Tibial nerve (tissue), 4 donors: Measurements from ENCODE around the gene PLXNA1.

Source experiments
- EP300 ChIP-seq, 2 donors: sonication (generic); formaldehyde crosslinking; IDR thresholded peaks; one replicate each; pipeline ENCODE4 v1.6.1; 2017; ENCODE audit warnings: antibody characterized with exemption in 2 of 2, mild to moderate bottlenecking in 1 of 2
- POLR2A ChIP-seq, 2 donors: fragments of 450-650 bp; IDR thresholded peaks; one replicate each; pipeline ENCODE4 v1.6.1; 2017; ENCODE audit warnings: antibody characterized with exemption in 2 of 2, mild to moderate bottlenecking in 2 of 2, moderate library complexity in 2 of 2
- TF ChIP-seq, protein P1 (sequence below), 5 experiments: fragments of 200-600 bp in 3 of 5; fragments of 450-650 bp in 2 of 5; sonication (generic) in 3 of 5; IDR thresholded peaks; one replicate each; pipeline ENCODE4 v1.5.1; 2016 to 2019; ENCODE audit warnings: antibody characterized with exemption in 5 of 5, mild to moderate bottlenecking in 3 of 5, moderate library complexity in 2 of 5

- TF ChIP-seq EP300 (IDR thresholded peaks at IDR 0.05): no peak
- TF ChIP-seq, protein P1, sequence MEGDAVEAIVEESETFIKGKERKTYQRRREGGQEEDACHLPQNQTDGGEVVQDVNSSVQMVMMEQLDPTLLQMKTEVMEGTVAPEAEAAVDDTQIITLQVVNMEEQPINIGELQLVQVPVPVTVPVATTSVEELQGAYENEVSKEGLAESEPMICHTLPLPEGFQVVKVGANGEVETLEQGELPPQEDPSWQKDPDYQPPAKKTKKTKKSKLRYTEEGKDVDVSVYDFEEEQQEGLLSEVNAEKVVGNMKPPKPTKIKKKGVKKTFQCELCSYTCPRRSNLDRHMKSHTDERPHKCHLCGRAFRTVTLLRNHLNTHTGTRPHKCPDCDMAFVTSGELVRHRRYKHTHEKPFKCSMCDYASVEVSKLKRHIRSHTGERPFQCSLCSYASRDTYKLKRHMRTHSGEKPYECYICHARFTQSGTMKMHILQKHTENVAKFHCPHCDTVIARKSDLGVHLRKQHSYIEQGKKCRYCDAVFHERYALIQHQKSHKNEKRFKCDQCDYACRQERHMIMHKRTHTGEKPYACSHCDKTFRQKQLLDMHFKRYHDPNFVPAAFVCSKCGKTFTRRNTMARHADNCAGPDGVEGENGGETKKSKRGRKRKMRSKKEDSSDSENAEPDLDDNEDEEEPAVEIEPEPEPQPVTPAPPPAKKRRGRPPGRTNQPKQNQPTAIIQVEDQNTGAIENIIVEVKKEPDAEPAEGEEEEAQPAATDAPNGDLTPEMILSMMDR (IDR thresholded peaks at IDR 0.05): no peak
- no peak for TF ChIP-seq POLR2A (IDR thresholded peaks at IDR 0.05)
Observed at GRCh38 chr3:127031413-127031810, 48.5 kb downstream of the PLXNA1 start.
